ENCODE measurements around the gene FBXL16.

FBXL16 gene

GRCh38 chr16:667113-667779 lies 38.4 kb downstream of the FBXL16 start:
- Histone ChIP-seq H3K23ac (ENCODE audit: low read length) (no peak overlapping the region), H2AK5ac (ENCODE audit: low read length) (peak overlapping the region; percentile 10), H3K36me3 (ENCODE audit: control insufficient read depth in 1 of 2, insufficient read depth in 2 of 2, low read length in 2 of 2) (peaks cover 34 to 42% of the 10 kb centered on the region in 2 experiments), H3K27me3 (ENCODE audit: insufficient read depth, low read length) (no peaks in the 10 kb centered on the region), H3K4me2 (ENCODE audit: low read length) (no peak overlapping the region), H3K4me1 (ENCODE audit: control insufficient read depth in 1 of 2, insufficient read depth in 2 of 2, low read length in 2 of 2) (peaks cover 7% of the 10 kb centered on the region in 2 experiments), H2BK120ac (ENCODE audit: insufficient read depth, low read length, poor library complexity) (no peak overlapping the region), H3K9ac (ENCODE audit: low read length) (no peak overlapping the region), H4K8ac (ENCODE audit: low read depth, low read length) (peak overlapping the region; percentile 30), H4K91ac (ENCODE audit: low read depth, low read length) (no peak overlapping the region), H2AFZ (ENCODE audit: insufficient read depth, low read length, poor library complexity) (no peak overlapping the region), H2BK5ac (ENCODE audit: low read depth, low read length, poor library complexity) (no peak overlapping the region), H3K9me3 (ENCODE audit: insufficient read depth, low read depth, low read length) (no peaks in the 10 kb centered on the region), H3K4me3 (ENCODE audit: low read depth, low read length) (no peak overlapping the region), H3K4ac (ENCODE audit: low read depth, low read length) (no peak overlapping the region), H3K27ac (ENCODE audit: low read depth, low read length) (no peak overlapping the region), H3K79me1 (ENCODE audit: low read length) (peaks cover 5% of the 10 kb centered on the region), H3K18ac (ENCODE audit: low read length) (no peak overlapping the region), H2BK12ac (ENCODE audit: low read length) (peak overlapping the region; percentile 5), H4K12ac (ENCODE audit: low read depth, low read length) (peak overlapping the region; percentile 36), H3K14ac (ENCODE audit: low read length) (no peak overlapping the region), H3K79me2 (ENCODE audit: control insufficient read depth, insufficient read depth, low read length, poor library complexity) (peaks cover 8% of the 10 kb centered on the region)
- DNase-seq = no peak
- no CpG with 5 or more reads among the region's 22 CpGs for WGBS (ENCODE audit: extremely low coverage, insufficient coverage, insufficient read length)

GRCh38 chr16:666572-666971 lies 39.0 kb downstream of the FBXL16 start:
- H3K4me2 ChIP-seq (ENCODE audit: low read length) = no peak overlapping the region
- H3K36me3 ChIP-seq (ENCODE audit: control insufficient read depth in 1 of 2, insufficient read depth in 2 of 2, low read length in 2 of 2) = peaks cover 28 to 42% of the 10 kb centered on the region in 2 experiments
- H3K4me3 ChIP-seq (ENCODE audit: low read depth, low read length) = no peak overlapping the region
- H3K4me1 ChIP-seq (ENCODE audit: control insufficient read depth in 1 of 2, insufficient read depth in 2 of 2, low read length in 2 of 2) = peaks cover 7% of the 10 kb centered on the region in 2 experiments
- no peak overlapping the region for H2AFZ ChIP-seq (ENCODE audit: insufficient read depth, low read length, poor library complexity)
- no peak overlapping the region for H4K8ac ChIP-seq (ENCODE audit: low read depth, low read length)
- no peak overlapping the region for H3K23ac ChIP-seq (ENCODE audit: low read length)
- no peaks in the 10 kb centered on the region for H3K27me3 ChIP-seq (ENCODE audit: insufficient read depth, low read length)
- no peak overlapping the region for H3K18ac ChIP-seq (ENCODE audit: low read length)
- H3K79me2 ChIP-seq (ENCODE audit: control insufficient read depth, insufficient read depth, low read length, poor library complexity) = peaks cover 8% of the 10 kb centered on the region
- WGBS (ENCODE audit: extremely low coverage, insufficient coverage, insufficient read length) = no CpG with 5 or more reads among the region's 13 CpGs
- H3K14ac ChIP-seq (ENCODE audit: low read length) = no peak overlapping the region
- H3K4ac ChIP-seq (ENCODE audit: low read depth, low read length) = no peak overlapping the region
- H3K9me3 ChIP-seq (ENCODE audit: insufficient read depth, low read depth, low read length) = no peaks in the 10 kb centered on the region
- DNase-seq = no peak
- no peak overlapping the region for H4K91ac ChIP-seq (ENCODE audit: low read depth, low read length)
- no peak overlapping the region for H3K9ac ChIP-seq (ENCODE audit: low read length)
- peaks cover 5% of the 10 kb centered on the region for H3K79me1 ChIP-seq (ENCODE audit: low read length)
- H2AK5ac ChIP-seq (ENCODE audit: low read length) = no peak overlapping the region
- no peak overlapping the region for H2BK5ac ChIP-seq (ENCODE audit: low read depth, low read length, poor library complexity)
- no peak overlapping the region for H2BK12ac ChIP-seq (ENCODE audit: low read length)
- no peak overlapping the region for H4K12ac ChIP-seq (ENCODE audit: low read depth, low read length)
- no peak overlapping the region for H3K27ac ChIP-seq (ENCODE audit: low read depth, low read length)
- no peak overlapping the region for H2BK120ac ChIP-seq (ENCODE audit: insufficient read depth, low read length, poor library complexity)

GRCh38 chr16:662597-662996 lies 43.0 kb downstream of the FBXL16 start:
- no peak overlapping the region for H3K4ac ChIP-seq (ENCODE audit: low read depth, low read length)
- H3K27ac ChIP-seq (ENCODE audit: low read depth, low read length) = no peak overlapping the region
- H3K4me3 ChIP-seq (ENCODE audit: low read depth, low read length) = no peak overlapping the region
- no peak overlapping the region for H4K8ac ChIP-seq (ENCODE audit: low read depth, low read length)
- H2BK5ac ChIP-seq (ENCODE audit: low read depth, low read length, poor library complexity) = no peak overlapping the region
- no peak overlapping the region for H2BK120ac ChIP-seq (ENCODE audit: insufficient read depth, low read length, poor library complexity)
- H3K4me2 ChIP-seq (ENCODE audit: low read length) = no peak overlapping the region
- H3K36me3 ChIP-seq (ENCODE audit: control insufficient read depth in 1 of 2, insufficient read depth in 2 of 2, low read length in 2 of 2) = peaks cover 17 to 27% of the 10 kb centered on the region in 2 experiments
- DNase-seq = no peak
- H3K23ac ChIP-seq (ENCODE audit: low read length) = no peak overlapping the region
- H3K9me3 ChIP-seq (ENCODE audit: insufficient read depth, low read depth, low read length) = no peaks in the 10 kb centered on the region
- no peak overlapping the region for H2AFZ ChIP-seq (ENCODE audit: insufficient read depth, low read length, poor library complexity)
- no peaks in the 10 kb centered on the region for H3K27me3 ChIP-seq (ENCODE audit: insufficient read depth, low read length)
- H3K18ac ChIP-seq (ENCODE audit: low read length) = no peak overlapping the region
- no peak overlapping the region for H4K91ac ChIP-seq (ENCODE audit: low read depth, low read length)
- H2AK5ac ChIP-seq (ENCODE audit: low read length) = no peak overlapping the region
- H3K79me1 ChIP-seq (ENCODE audit: low read length) = no peaks in the 10 kb centered on the region
- WGBS (ENCODE audit: extremely low coverage, insufficient coverage, insufficient read length) = no CpG with 5 or more reads among the region's 21 CpGs
- H2BK12ac ChIP-seq (ENCODE audit: low read length) = no peak overlapping the region
- H4K12ac ChIP-seq (ENCODE audit: low read depth, low read length) = no peak overlapping the region
- no peak overlapping the region for H3K9ac ChIP-seq (ENCODE audit: low read length)
- H3K79me2 ChIP-seq (ENCODE audit: control insufficient read depth, insufficient read depth, low read length, poor library complexity) = no peaks in the 10 kb centered on the region
- no peak overlapping the region for H3K14ac ChIP-seq (ENCODE audit: low read length)
- peaks cover 6 to 8% of the 10 kb centered on the region in 2 experiments for H3K4me1 ChIP-seq (ENCODE audit: control insufficient read depth in 1 of 2, insufficient read depth in 2 of 2, low read length in 2 of 2)

GRCh38 chr16:662095-662494 lies 43.5 kb downstream of the FBXL16 start:
- Histone ChIP-seq H2BK120ac (ENCODE audit: insufficient read depth, low read length, poor library complexity) (no peak overlapping the region), H3K4me3 (ENCODE audit: low read depth, low read length) (no peak overlapping the region), H3K79me2 (ENCODE audit: control insufficient read depth, insufficient read depth, low read length, poor library complexity) (no peaks in the 10 kb centered on the region), H2AK5ac (ENCODE audit: low read length) (no peak overlapping the region), H3K27me3 (ENCODE audit: insufficient read depth, low read length) (no peaks in the 10 kb centered on the region), H3K4me2 (ENCODE audit: low read length) (no peak overlapping the region), H4K8ac (ENCODE audit: low read depth, low read length) (no peak overlapping the region), H4K91ac (ENCODE audit: low read depth, low read length) (no peak overlapping the region), H3K14ac (ENCODE audit: low read length) (no peak overlapping the region), H3K79me1 (ENCODE audit: low read length) (no peaks in the 10 kb centered on the region), H3K4ac (ENCODE audit: low read depth, low read length) (no peak overlapping the region), H2AFZ (ENCODE audit: insufficient read depth, low read length, poor library complexity) (no peak overlapping the region), H3K9me3 (ENCODE audit: insufficient read depth, low read depth, low read length) (no peaks in the 10 kb centered on the region), H3K4me1 (ENCODE audit: control insufficient read depth in 1 of 2, insufficient read depth in 2 of 2, low read length in 2 of 2) (peaks cover 6 to 8% of the 10 kb centered on the region in 2 experiments), H2BK12ac (ENCODE audit: low read length) (no peak overlapping the region), H3K23ac (ENCODE audit: low read length) (no peak overlapping the region), H3K9ac (ENCODE audit: low read length) (no peak overlapping the region), H3K36me3 (ENCODE audit: control insufficient read depth in 1 of 2, insufficient read depth in 2 of 2, low read length in 2 of 2) (peaks cover 17 to 31% of the 10 kb centered on the region in 2 experiments), H2BK5ac (ENCODE audit: low read depth, low read length, poor library complexity) (no peak overlapping the region), H4K12ac (ENCODE audit: low read depth, low read length) (no peak overlapping the region), H3K18ac (ENCODE audit: low read length) (no peak overlapping the region), H3K27ac (ENCODE audit: low read depth, low read length) (no peak overlapping the region)
- WGBS (ENCODE audit: extremely low coverage, insufficient coverage, insufficient read length) = no CpG with 5 or more reads among the region's 19 CpGs
- DNase-seq = no peak
